Activated CD4-positive, alpha-beta T cell treated with anti-CD3 and anti-CD28 coated beads, Interleukin-2, amount 10 ng/mL, durations not matched to agents 24 days and 14 days (primary cell): Measurements from ENCODE around the gene ZCCHC2. TPM values are rescaled to one million over a fixed set of nuclear protein-coding genes. Genes with fewer than 3 reads are reported as not detected.

Source experiments
- DNase-seq: peaks from one replicate; pipeline ENCODE4 v3.0.0; 2022
- H3K27ac Mint-ChIP-seq: one replicate; pipeline ENCODE4 v1.8.0; 2022; ENCODE audit warnings: mild to moderate bottlenecking, mixed read lengths
- H3K27me3 Mint-ChIP-seq: one replicate; pipeline ENCODE4 v1.8.0; 2022; ENCODE audit warnings: mixed read lengths
- H3K36me3 Mint-ChIP-seq: one replicate; pipeline ENCODE4 v1.8.0; 2022; ENCODE audit warnings: low read depth, mild to moderate bottlenecking, mixed read lengths
- H3K4me1 Mint-ChIP-seq: one replicate; pipeline ENCODE4 v1.8.0; 2021; ENCODE audit warnings: mixed read lengths
- H3K4me3 Mint-ChIP-seq: one replicate; pipeline ENCODE4 v1.8.0; 2022; ENCODE audit warnings: mild to moderate bottlenecking, moderate library complexity, mixed read lengths
- H3K9me3 Mint-ChIP-seq: one replicate; pipeline ENCODE4 v1.8.0; 2021; ENCODE audit warnings: mixed read lengths
- intact Hi-C: fragments of 100-400 bp; cut with micrococcal nuclease; formaldehyde crosslinking; loops from one replicate; pipeline ENCODE4 v1.15.1; 2023
- total RNA-seq: library from RNA; stranded (reverse); gene quantifications from 2 replicates; pipeline ENCODE4 v1.2.3, GENCODE V29; 2022

The ZCCHC2 gene
- total RNA-seq, 1 donor from 2014 or later = 52.8 TPM

DNA sequence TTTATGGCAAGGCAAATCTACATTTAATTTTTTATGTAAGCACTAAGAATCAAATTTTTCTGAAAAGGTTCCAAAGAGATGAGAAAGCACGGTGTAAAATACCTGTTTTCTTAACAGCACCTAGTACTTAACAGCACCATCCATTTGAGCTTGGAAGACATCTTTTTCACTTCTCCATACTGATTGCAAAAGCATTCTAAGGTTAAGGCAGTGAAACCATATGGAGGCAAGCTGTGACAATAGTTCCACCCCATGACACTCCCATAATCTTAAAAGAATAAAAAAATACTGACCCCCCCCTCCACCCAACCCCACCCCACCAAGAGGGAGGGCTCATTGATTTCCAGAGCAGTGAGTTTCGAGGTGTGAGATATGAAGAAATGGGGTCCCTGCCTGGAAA, 60.6 kb downstream of the ZCCHC2 start:
- intact Hi-C loops = no loop called here
- Mint-ChIP-seq H3K4me1 (peaks cover 40% of the 10 kb centered on the region), H3K9me3 (no peaks in the 10 kb centered on the region), H3K4me3 (no peak overlapping the region), H3K36me3 (peaks cover 47% of the 10 kb centered on the region), H3K27me3 (no peaks in the 10 kb centered on the region), H3K27ac (peak overlapping the region; percentile 23)
- DNase-seq = no peak

DNA sequence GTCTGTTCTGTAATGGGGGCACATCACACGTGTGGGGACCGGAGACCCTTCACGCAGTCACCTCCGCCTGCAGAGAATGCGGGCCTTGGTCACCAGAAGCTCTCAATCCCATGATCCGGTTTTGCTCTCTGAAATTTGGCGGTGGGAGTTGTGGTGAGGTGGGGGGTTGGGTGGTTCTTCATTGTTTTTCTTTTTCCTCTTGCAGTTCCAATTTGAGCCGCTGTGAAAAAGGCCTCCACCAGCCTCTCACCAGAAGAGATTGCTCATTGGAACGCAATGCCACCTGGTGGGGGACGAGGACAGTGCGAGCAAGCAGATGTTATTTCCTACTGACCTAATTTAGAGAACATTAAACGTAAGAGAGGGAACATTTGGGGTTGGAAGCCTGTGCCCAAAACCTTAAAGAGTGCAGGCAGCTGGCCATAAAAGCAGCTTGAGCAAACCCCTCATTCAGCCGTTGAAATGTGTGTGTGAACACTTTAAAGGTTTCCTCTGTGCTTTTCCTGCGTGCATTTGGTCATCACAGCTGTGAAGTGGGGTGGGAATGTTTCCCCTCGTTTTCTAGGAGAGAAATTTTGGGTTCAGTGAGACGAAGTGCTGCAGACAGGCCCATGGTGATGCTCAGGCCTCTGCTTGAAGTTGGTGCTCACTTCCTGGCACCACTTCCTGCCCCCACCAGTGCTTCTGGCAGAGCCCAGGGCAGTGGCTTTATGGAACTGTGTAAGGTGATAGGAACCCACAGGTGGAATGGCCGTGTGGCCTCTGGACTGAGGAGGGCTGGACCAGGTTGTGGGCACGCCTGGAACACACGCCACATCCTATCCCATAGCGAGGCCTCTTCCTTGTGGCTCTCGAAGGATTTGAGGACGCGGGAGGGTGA, 61.7 kb downstream of the ZCCHC2 start:
- H3K4me1 Mint-ChIP-seq = peaks cover 40% of the 10 kb centered on the region
- H3K27ac Mint-ChIP-seq = peak overlapping the region; percentile 82
- intact Hi-C loops = loop anchor here (1.0 to 5.0 kb wide), 4 partner anchors 62 to 263 kb away; partner anchors contain the start of genes TNFRSF11A and ZCCHC2
- peak overlapping the region; percentile 59 for H3K4me3 Mint-ChIP-seq
- H3K27me3 Mint-ChIP-seq = no peaks in the 10 kb centered on the region
- DNase-seq = peak; percentile 94
- no peaks in the 10 kb centered on the region for H3K9me3 Mint-ChIP-seq
- H3K36me3 Mint-ChIP-seq = peaks cover 41% of the 10 kb centered on the region

GRCh38 chr18:62585274-62586150, 62.7 kb downstream of the ZCCHC2 start:
- Mint-ChIP-seq H3K4me1 (peaks cover 40% of the 10 kb centered on the region), H3K36me3 (peaks cover 37% of the 10 kb centered on the region), H3K9me3 (no peaks in the 10 kb centered on the region), H3K27me3 (no peaks in the 10 kb centered on the region), H3K4me3 (peak overlapping the region; percentile 71), H3K27ac (peak overlapping the region; percentile 82)
- DNase-seq = peak; percentile 77
- intact Hi-C loops = loop anchor here (1.0 to 5.0 kb wide), 8 partner anchors 63 to 399 kb away; partner anchors contain the start of genes PHLPP1, PIGN, RELCH and TNFRSF11A

DNA sequence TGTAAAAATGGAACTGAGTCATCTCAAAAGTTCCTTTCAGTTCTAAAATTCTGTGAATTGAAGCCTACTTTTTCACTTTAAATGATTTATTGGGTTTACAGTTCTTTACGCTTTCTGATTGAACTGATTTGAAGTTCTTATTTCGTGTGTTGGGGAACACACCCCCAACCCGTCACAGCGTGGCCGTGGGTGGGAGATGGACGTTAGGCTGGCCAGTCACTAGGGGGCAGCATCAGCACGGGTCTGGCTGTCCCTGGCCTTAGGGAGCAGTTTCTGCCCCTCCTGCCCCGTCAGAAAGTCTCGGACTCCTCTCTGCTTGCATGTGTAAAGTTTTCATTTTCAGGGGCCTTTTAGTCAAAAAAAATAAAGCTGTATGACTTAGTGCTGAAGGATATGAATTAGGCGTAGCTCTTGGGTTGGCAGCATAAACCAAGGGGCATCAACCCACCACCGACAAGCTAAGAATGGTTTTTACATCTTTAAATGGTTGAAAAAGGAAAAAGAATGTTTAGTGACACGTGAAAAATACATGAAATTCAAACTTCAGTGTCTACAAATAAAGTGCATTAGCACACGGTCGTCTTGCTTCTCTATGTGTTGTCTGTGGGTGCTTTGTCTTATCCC, 63.4 kb downstream of the ZCCHC2 start:
- Mint-ChIP-seq H3K4me3 (peak overlapping the region; percentile 71), H3K27ac (peak overlapping the region; percentile 82)

DNA sequence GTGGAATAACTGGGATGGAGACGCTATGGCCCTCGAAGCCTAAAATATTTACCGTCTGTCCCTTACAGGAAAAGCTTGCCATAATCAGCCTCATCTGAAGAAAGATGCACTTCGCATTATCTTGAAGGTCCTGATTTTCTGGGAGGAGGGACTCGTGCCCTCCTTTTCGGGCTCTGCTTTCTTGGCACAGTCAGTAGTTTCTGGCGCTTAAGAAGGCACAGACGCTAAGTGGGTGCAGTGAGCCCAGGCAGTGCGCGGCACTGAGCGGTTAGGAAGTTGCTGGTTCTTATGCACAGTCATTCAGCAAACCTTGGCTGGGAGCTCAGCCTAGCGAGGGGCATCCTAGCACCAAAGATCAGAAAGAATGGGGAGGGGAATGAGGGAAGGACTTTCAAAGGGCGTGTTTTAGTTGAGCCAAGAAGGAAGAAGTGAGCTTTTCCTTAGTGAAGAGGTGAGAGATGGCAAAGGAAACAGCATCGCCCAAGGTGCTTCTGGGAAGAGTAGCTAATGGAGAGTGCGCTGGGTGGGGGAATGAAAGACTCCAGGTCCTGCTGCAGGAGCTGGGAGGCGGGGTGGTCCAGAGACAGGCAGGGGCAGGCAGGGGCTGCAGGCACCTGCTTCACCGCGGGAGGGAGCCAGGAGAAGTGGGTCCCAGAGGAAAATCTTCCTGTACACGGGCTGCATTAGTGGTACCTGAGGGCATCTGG, 64.1 kb downstream of the ZCCHC2 start:
- Mint-ChIP-seq H3K9me3 (no peaks in the 10 kb centered on the region), H3K36me3 (peaks cover 35% of the 10 kb centered on the region), H3K27ac (no peak overlapping the region), H3K4me3 (no peak overlapping the region), H3K27me3 (no peaks in the 10 kb centered on the region), H3K4me1 (peaks cover 40% of the 10 kb centered on the region)
- intact Hi-C loops = loop anchor here (1.0 to 5.0 kb wide), 7 partner anchors 65 to 400 kb away; partner anchors contain the start of genes PHLPP1, PIGN, RELCH and TNFRSF11A
- DNase-seq = no peak

More for the DNA sequence above, 63.4 kb downstream of the ZCCHC2 start:
- Mint-ChIP-seq H3K36me3 (peaks cover 37% of the 10 kb centered on the region), H3K27me3 (no peaks in the 10 kb centered on the region), H3K9me3 (no peaks in the 10 kb centered on the region), H3K4me1 (peaks cover 40% of the 10 kb centered on the region)
- DNase-seq = peak; percentile 90
- intact Hi-C loops = loop anchor here (1.0 to 5.0 kb wide), 7 partner anchors 64 to 399 kb away; partner anchors contain the start of genes PHLPP1, PIGN, RELCH and TNFRSF11A

DNA sequence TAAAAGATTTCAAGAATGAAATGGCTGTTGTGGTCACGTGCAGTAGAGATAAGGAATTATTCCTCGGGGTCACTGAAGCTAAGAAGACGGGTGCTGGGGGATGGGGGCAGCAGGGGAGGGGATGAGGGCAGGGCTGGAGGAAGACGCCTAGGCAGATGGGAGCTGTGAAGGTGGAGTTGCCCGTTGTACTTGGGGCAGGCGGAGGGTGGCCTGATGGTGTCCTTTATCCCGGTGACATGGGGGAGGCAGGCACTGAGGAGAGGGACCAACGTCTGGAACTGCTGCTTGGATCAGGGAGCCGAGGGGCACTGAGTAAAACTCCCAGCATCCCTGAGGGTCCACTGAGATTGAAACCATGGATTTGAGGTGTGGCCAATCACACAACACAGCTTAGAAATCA, 64.9 kb downstream of the ZCCHC2 start:
- intact Hi-C loops = loop anchor here (2.0 to 5.0 kb wide), 6 partner anchors 65 to 401 kb away; partner anchors contain the start of genes PIGN, RELCH, TNFRSF11A and ZCCHC2
- H3K36me3 Mint-ChIP-seq = peaks cover 33% of the 10 kb centered on the region
- H3K4me3 Mint-ChIP-seq = no peak overlapping the region
- H3K9me3 Mint-ChIP-seq = no peaks in the 10 kb centered on the region
- no peak overlapping the region for H3K27ac Mint-ChIP-seq
- H3K27me3 Mint-ChIP-seq = peaks cover 4% of the 10 kb centered on the region
- DNase-seq = no peak
- H3K4me1 Mint-ChIP-seq = peaks cover 38% of the 10 kb centered on the region

- Mint-ChIP-seq H3K36me3 (peaks cover 33% of the 10 kb centered on the region), H3K27me3 (peaks cover 7% of the 10 kb centered on the region), H3K4me1 (peaks cover 38% of the 10 kb centered on the region), H3K4me3 (no peak overlapping the region), H3K9me3 (no peaks in the 10 kb centered on the region), H3K27ac (no peak overlapping the region)
- DNase-seq = no peak
- intact Hi-C loops = loop anchor here (5.0 kb wide), 3 partner anchors 66 to 261 kb away; partner anchors contain the start of genes TNFRSF11A and ZCCHC2
Observed at GRCh38 chr18:62588217-62588616, 65.4 kb downstream of the ZCCHC2 start.

DNA sequence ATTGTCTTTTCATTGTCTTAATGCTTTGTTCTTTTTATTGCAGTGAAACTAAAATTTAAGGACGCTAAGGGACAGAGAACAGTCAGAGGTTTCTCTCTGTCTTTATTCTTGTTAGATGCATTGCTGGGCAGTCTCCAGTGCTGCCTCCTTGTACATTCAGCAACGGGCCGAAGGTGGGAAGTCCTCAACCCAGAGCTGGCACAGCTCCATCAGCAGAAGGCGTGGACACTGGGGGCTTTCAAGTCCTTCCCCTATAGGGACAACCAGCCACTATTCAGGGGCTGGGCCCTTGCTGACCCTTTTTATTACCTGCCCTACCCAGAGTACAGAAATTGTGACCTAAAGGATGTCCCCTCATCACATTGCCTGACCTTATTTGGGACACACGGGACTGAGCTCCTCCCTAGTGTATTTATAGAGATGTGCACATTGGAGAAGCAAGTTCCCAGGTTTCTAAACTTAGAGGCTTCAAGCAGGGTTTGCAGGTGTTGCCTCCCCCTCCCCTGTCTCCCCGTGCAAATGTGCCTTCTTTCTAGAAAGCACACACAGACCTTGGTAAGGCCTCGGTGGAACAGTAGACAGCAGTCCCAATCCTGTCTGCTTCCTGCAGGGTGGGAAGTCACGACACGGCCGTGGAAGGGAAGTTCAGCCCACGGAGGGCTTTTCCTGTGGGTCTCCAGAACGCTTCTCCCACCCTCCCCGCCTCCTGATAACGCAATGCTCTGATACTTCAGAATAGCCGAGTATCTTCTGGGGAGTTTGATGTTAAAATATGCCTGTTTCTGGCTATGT, 68.2 kb downstream of the ZCCHC2 start:
- peaks cover 12% of the 10 kb centered on the region for H3K4me1 Mint-ChIP-seq
- H3K27ac Mint-ChIP-seq = no peak overlapping the region
- DNase-seq = no peak
- intact Hi-C loops = no loop called here
- no peaks in the 10 kb centered on the region for H3K9me3 Mint-ChIP-seq
- H3K4me3 Mint-ChIP-seq = no peak overlapping the region
- H3K27me3 Mint-ChIP-seq = peaks cover 12% of the 10 kb centered on the region
- H3K36me3 Mint-ChIP-seq = peaks cover 16% of the 10 kb centered on the region

DNA sequence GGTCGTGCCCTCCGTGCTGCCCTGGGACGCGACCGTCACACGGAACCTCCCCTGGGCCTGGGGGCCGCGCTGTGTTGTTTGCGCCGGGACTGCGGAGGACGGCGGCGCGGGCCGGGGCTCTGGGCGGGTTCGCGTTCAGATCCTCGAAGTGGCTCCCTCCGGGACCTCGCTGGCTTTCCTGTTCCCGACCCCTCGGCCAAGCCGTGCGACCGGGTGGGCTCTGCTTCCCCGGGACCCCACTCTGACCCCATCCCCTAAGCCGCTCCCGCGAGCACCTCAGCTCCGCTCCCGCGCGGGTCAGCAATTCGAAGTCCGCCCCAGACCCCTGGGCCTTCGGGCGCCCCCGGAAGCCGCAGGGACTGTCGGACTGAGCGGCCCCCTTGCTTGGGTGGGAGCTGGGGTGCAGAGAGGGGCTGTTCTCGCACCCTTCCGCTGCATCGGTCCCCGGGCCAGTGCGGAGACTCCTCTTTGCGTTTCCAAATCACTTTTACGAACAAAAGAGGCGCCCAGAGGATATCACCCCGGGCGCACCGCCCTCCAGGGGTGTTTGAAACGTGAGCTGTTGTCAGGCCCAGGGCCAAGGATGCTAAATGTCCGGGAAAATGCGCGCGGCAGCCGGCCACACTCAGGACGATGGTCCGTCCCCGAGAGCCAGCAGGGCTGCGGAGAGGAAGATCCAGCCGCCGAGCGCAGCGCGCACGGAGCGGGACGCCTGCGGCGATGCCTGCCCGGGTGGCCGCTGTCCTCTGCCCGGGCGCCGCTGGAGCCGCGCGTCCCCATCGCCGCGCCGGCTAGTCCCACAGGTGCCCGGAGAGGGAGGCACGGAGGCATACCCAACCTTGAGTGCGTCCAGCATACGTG, 73.5 kb downstream of the ZCCHC2 start:
- Mint-ChIP-seq H3K9me3 (no peaks in the 10 kb centered on the region), H3K4me3 (peak overlapping the region; percentile 66), H3K4me1 (peaks cover 5% of the 10 kb centered on the region), H3K27me3 (peaks cover 52% of the 10 kb centered on the region), H3K36me3 (no peaks in the 10 kb centered on the region), H3K27ac (no peak overlapping the region)
- intact Hi-C loops = no loop called here
- DNase-seq = no peak

- no peaks in the 10 kb centered on the region for H3K9me3 Mint-ChIP-seq
- no peak overlapping the region for H3K27ac Mint-ChIP-seq
- peaks cover 55% of the 10 kb centered on the region for H3K27me3 Mint-ChIP-seq
- H3K36me3 Mint-ChIP-seq = no peaks in the 10 kb centered on the region
- H3K4me3 Mint-ChIP-seq = no peak overlapping the region
- intact Hi-C loops = no loop called here
- peaks cover 5% of the 10 kb centered on the region for H3K4me1 Mint-ChIP-seq
- no peak for DNase-seq
Observed at GRCh38 chr18:62601871-62602270, 79.0 kb downstream of the ZCCHC2 start.

DNA sequence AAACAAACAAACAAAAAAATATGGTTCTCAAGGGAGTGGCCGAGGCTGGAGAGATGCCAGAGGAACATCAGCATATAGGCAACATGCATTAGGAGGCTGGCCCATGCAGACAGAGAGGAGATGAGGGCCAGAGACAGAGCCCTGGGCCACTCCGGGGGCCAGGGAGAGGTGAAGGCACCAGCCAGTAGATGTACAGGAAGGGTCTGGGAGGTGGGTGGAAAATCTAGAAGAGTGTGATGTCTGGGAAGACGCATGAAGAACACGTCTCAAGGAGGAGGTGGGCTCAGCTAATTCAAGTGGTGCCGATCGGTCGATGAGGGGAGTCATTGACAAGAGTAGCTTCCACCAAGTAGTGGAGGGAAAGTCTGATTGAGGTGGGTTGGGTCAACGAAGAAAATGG, 79.9 kb downstream of the ZCCHC2 start:
- Mint-ChIP-seq H3K4me3 (no peak overlapping the region), H3K9me3 (no peaks in the 10 kb centered on the region), H3K4me1 (no peaks in the 10 kb centered on the region), H3K27ac (no peak overlapping the region), H3K27me3 (peaks cover 48% of the 10 kb centered on the region), H3K36me3 (no peaks in the 10 kb centered on the region)
- intact Hi-C loops = no loop called here
- no peak for DNase-seq
